NOMO-1 treated with dmso at 0.1 percent for 144 hours (cell line): ENCODE data around the gene METTL15.
"Not testable (repeated sequence)": the region's sequence is repeated elsewhere in the genome, so short reads cannot be mapped to it uniquely, and the experiment has no call there.

Source experiments
- DNase-seq: peaks from one replicate; lab custom pipeline; 2025; ENCODE audit not compliant: unreplicated experiment; lab: John Stamatoyannopoulos, UW

METTL15 gene

DNA sequence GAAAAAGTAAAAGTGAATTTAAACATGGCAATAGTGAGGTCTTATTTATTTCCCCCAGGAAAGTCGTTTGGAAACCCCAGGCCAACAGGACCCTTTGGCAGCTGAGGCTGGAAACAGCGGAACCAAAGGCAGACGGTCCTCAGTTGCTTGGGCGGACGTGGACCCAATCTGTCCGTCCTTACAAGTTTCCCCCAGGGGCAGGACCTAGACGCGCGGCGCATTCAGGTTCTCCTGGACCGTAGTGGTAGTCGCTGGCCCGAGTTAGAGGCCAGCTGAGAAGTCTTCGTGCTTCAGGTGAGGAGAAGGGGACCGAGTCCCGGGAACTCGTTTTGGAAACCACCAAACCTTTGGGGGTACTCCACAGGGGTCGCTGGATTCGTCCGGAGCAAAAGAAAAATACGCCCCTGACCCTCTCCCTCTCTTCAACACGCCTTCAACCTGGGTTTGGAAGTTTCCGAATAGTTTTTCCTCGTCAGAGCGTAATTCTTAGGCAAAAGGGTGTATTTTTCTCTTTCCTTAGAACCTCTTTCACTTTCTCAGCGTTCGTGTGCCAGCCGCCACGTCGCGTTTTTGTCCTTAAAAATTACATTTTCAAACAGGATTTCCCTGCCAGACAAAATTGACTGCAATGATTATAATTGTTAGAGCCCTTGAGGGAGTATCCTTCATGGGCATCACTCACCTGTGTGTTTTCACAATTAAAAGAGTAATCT lies 2.1 kb downstream of the METTL15 start:
- peak; percentile 18 for DNase-seq

DNA sequence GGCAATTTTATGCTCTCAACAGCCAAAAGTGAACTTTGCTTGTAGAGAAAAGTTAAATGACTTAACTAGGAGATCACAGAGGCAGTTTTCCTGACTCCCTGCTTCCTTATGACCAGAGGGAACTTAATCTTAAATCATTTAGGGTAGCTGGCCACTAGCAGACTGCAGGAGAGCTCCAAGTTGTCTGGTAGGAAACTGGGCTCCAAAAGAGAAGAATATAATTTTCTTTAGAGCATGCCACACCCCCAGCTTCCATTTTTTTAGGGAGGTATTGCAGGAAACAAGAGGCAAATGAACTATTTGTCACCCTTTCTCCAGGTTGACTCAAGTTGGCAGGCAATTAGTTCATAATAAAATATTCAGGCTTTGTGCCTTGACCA lies 2.6 kb downstream of the METTL15 start:
- no peak for DNase-seq

DNA sequence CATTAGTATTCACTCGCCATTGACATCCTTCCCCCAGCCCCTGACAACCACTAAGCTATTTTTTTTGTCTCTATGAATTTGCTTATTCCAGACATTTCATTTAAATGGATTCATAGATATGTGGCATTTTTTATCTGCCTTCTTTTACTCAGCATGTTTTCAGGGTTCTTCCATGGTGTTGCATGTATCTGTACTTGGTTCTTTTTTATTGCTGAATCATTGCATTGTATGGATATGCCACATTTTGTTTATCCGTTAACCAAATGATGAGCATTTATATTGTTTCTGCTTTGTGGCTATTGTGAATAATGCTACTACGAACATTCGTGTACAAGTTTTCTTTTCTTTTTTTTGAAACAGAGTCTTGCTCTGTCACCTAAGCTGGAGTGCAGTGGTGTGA lies 5.9 kb downstream of the METTL15 start:
- DNase-seq, result no peak

DNA sequence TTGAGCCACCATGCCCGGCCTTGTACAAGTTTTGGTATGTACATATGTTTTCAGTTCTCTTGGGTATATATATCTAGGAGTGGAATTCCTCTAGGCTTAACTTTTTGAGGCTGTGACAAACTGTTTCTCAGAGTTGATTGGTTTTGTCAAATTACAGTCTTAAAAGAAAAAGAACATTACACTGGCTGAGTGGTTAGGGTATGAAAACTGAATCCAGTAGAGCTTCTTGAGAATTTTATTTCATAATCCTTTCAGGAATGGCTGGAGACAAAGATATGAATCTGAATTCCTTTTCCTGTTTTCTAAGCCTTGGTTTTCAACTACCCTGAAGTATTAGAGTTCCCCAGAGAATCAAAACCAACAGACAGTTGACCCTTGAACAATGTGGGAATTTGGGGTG lies 6.5 kb downstream of the METTL15 start:
- DNase-seq, result no peak

DNA sequence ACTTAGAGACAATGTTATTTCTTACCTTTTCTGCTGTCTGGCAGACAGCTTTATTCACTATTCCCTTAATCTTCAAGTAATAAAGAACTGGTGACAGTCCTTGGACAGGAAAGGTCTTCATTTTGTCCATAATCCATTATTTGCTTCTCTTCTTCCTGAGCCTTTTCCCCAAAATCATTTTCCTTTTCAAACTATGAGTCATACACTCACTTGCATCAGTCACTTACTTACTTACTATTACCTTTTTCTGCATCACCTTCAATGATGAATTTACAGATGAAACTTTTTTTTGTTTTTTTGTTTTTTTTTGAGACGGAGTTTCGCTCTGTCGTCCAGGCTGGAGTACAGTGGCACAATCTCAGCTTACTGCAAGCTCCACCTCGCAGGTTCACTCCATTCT lies 9.5 kb downstream of the METTL15 start:
- no peak for DNase-seq

DNA sequence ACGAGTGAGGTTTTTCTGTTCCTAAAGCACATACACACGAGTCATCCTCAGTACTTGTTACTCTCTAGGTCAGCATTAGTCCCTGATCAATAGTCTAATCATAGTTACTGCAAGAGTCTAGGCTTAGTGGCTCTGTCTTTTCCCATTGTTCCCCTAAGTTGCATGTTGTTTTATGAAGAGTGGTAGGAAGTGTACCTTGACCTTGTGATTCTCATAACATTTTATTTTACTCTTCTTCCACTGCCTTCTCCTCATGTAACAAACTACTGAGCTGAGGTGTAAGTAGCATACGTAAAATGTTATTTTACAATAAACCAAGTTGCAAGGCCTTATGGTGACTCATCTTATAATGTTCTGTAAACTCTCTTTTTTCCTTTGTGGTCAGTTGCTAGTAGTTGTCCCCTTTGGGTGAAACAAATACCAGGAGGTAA lies 15.0 kb downstream of the METTL15 start:
- no peak for DNase-seq

DNA sequence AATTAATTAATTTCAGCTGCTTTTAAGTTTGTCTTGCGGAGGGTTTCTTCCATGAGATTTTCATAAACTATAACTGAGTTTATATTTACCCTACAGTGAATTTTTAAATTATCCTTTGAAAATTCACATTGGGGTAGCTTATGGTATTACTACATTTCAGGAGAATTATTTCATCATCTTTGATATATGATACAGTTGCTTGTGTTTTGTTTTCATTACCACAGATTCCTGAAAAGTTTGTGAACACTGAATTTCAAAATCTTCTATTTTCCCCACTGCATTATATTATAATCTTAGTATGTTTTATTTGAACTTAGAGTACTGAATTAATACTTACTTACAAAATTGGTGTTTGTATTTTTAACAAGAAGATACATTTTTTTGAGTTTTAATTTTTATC lies 24.4 kb downstream of the METTL15 start:
- no peak for DNase-seq

DNA sequence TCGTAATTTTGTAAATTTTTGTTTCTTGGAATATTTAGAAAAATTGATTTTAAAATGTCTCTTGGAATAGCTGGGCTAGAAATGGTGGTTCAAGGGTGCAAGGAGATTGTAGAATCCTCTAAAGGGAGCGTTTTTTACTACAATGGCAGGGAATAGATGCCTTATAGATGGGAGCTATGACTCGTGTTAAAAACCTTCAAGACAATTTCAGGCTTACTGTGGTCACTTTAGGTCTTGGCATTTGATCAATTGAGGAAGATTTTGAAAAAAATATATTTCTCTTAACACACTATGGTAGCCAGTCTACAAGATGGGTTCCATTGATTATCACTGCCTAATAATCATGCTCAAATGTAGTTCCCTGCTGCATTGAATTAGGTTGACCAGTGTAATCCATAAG lies 25.0 kb downstream of the METTL15 start:
- no peak for DNase-seq

DNA sequence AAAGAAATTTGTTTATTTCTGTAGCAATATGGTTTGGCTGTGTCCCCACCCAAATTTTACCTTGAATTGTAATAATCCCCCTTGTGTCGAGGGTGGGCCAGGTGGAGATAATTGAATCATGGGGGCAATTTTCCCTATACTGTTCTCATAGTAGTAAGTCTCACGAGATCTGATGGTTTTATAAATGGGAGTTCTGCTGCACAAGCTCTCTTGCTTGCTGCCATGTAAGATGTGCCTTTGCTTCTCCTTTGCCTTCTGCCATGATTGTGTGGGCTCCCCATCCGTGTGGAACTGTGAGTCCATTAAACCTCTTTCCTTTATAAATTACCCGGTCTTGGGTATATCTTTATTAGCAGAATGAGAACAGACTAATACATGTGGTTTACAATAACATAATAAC lies 28.0 kb downstream of the METTL15 start:
- not testable (repeated sequence) for DNase-seq

DNA sequence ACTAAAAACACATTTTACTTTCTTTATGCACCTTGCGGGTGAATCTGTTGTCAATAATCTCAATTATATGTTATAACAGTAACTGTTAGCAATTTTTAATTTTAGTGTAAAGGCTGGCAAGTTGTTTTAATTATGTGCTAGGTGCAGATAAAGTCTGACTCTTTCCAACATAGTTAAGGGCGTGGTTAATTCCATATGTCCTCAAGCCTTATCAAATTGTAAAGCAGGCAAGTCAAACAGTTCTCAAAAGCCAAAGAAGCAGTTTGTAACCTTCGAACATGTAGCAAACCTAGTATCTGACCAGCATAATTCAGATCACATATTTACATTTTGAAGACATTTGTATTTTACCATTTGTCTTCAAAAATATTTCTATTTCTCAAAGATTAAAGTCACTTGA lies 29.2 kb downstream of the METTL15 start:
- no peak for DNase-seq

DNA sequence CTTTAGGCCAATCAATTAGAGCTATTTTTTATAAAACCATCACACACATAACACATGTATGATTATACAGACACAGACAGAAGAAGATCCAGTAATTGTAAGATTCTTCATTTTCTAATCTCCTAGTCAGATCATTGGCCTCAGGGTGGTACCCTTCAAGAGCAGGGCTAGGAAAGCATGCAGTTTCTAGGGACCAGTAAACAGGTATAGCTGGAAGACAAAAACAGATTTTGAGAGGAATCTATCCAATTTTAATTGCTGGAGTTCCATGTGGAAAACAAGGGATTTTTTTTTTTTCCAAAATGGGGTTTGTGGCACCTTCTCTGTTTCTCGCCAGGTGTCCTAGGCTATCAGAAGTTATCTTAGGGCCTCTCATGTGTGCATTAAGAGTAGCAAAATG lies 29.6 kb downstream of the METTL15 start:
- DNase-seq, result no peak

DNA sequence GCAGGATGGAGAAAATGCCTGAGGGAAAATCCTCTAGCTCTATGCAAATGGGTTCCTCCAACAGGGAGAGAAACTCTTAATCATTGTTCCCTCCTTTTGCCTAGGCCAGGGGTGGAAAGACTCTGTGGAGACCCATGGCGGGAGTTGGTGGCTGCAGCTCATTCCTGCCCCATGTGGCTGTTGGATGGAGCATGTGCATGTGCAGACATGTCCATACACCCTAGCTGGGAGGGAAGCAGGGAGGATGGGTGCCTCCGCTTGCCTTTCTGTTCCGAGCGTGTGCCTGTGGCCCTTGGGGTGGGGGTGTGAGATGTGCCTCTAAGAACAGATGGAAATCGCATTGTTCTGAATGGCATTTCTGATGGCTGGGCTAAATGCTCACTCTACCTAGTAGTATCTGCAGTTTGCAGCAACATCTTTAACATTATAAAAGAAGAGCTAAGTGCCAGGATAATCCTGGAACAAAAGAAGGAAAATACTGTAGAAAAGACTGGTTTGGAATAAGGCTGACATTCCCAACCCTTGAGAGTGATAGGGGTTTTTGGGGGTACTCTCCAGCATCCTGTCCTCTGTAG lies 31.7 kb downstream of the METTL15 start:
- no peak for DNase-seq

DNA sequence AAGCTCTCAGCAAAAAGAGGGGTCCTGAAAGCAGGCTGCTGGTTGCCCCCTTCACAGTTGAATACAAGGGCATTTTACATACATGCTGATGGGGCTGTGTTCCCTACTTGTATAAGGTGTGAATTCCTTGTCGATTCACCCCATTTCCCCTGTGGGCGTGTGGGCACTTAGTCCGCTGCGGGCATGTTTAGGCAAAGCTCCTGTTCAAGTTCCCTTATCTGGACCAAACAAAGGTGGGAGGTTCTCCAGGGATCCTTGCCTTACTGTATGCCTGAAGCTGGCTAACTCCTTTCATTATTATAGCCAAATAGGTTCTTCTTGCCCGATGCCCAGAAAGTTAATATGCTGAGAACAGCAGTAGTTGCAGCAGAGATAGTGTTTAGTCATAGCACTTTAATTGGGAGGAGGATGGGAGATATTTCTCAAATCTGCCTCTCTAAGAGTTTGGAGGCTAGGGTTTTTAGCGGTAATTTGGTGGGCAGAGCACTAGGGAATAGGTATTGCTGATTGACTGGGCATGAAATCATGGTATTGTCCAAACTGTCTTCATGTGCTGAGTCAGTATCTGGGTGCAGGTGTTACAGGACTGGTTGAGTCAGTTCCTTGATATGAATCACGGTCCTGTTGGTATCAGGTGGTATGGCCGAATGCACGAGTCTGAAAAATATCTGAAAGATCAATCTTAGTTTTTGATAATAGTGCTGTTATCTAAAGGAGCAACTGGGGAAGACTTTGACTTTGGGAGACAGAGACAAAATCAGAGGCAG lies 32.7 kb downstream of the METTL15 start:
- DNase-seq, result no peak

DNA sequence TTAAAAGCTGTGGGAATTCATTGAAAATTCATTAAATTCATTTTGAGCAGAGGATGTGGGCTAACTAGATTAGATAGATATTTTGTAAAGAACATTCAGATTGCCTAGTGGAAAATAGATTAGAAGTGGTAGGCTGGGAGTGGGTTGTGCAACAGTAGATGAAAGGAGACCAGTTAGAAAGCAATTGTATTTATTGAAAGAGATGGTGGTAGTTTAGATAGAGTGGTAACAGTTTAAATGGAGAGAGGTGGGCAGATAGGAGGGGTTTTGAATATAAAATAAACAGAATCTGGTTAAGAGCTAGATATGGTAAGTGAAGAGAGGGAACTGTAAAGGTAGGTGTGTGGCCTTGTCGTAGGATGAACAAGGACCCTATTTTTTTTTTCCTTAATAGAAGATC lies 34.5 kb downstream of the METTL15 start:
- DNase-seq, result no peak

DNA sequence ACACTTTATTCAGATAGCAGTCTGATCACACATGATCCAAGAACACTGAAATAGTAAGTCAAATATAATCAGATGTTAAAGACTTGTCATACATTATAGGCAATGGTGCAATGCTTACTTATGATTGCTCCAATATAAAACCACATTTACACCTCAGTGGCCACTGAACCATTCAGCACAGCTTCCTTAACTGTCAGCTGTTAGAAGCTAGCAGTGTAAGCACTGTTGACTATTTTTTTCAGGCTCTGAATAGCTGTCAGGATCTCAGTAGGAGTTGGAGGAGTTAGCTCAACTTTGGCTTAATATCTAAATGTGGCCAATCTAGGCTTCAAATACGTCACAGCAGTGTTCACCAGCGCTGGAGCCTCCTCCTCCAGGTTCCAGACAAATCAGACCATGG lies 36.6 kb downstream of the METTL15 start:
- no peak for DNase-seq

DNA sequence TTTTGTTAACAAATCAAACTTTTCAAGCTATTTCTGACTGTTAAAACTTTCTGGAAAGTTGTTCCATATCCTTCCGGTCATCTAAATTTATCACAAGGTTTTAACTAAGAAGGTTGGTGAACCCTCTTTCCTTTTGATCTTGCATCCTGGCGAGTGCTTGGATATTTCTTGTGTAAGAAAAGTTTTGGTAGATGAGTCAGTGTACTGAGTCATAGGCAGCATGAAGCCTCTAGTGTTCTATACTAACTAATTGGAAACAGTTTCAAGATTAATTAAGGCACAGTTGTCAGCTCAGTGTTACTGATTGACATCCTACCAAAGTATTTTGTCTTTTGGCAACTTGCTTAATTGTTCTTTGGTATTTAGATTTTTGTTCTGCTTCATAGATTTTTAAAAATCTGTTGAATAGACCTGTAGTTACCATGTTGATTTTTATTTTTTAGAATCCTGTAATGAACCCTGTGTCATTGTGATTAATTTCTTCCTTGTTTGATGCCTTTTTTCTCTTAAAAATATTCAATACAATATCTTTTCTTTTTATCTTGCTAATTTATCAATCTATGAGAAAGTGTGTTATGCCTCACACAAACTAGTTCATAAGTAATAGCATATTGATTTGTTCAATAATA lies 38.0 kb downstream of the METTL15 start:
- DNase-seq, result no peak

DNA sequence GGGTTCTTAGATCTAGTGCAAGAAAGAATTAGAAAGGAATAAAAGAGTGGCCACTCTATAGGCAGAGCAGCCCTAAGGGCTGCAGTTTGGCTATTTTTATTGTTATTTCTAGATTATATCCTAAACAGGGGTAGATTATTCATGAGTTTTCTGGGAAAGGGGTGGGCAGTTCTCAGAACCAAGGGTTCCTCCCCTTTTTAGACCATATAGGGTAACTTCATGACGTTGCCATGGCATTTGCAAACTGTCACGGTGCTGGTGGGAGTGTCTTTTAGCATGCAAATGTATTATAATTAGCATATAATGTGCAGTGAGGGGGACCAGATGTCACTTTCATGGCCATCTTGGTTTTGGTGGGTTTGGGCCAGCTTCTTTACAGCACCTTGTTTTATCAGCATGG lies 44.6 kb downstream of the METTL15 start:
- DNase-seq, result no peak

DNA sequence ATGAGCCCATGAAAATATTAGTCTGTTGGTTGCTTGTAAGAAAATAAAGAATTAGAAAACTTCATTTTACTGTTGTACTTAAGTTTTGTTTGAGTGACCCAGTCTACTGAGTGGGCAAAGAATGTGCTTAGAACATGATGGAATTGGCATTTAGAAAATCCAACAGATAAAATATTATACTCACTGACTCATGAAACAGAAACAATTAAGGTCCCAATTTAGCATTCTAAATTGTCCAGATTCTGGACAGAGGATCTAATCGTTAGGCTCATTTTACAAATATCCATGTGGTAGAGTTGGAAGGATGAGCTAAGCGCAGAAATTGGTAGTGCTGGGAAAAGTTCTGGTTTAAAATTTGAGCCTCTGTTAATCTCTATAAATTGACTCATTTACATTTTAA lies 45.4 kb downstream of the METTL15 start:
- no peak for DNase-seq

DNA sequence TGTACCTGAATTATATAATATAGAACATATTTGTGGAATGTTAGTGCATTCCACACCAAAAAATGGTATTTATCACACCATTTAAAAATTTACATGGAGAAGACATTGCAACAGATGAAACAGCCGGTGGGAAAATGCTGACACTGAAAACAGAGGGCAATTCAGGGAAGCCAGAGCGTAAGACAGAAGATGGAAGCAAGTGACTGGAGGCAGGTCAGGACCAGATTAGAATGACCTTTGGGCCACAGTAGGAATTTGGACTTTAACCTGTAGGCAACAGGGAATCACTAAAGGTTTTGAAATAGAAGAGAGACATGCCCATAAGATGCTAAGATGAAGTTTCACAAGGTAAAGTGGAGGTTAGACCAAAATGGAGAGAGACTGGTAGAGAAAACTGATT lies 60.5 kb downstream of the METTL15 start:
- no peak for DNase-seq

DNA sequence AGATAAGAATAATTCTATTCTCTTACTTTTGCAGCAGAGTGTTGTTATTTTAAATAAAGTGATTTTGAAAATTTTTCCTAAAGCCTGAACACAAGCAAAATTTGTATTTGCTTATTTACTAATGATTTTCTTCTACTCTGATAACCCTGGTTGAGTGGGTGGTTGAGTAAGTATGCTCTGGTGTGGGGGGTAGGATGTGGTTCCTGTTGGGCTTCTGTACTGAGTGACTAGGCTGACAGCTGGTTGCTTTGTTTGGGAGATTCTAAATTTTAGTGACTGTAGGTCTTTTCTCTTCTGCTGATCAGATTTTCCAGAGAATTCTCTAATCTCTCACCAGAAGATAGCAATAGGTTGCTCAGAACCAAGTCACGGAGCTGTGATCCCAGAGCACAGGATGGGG lies 61.6 kb downstream of the METTL15 start:
- no peak for DNase-seq

DNA sequence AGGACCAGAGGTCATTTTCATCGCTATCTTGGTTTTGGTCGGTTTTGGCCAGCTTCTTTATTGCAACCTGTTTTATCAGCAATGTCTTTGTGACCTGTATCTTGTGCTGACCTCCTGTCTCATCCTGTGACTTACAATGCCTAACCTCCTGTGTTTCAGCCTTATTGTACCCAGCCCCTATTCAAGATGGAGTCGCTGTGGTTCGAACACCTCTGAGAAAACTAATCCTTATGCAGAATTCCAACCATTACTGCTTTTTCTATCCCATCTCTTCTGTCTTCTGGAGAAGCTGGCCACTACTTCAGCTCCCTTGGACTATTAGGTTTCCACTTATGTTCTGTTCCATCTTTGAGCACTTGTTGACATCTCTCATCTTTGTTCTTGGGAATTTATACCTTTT lies 62.6 kb downstream of the METTL15 start:
- no peak for DNase-seq

DNA sequence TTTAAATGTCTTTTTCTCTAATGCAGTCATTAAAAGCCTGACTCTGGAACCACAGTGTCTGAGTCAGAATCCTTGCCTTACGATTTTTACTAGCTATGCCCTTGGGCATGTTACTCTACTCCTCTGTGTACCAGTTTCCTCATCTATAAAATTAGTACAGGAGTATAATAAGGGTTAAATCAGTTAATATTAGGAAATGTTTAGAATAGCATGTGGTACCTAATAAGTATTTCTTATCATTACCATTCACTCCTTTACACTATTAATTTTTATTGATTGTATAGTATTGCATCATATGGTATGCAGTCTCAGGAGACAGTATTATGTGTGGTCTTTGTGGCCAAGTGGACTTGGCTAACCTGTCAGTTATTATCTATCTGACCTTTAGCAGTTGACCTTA lies 68.2 kb downstream of the METTL15 start:
- DNase-seq, result no peak
